SK-N-SH treated with all-trans-retinoic acid at 6 μM for 48 hours (cell line): ENCODE data around the gene SOX5.
"Not testable (repeated sequence)": the region's sequence is repeated elsewhere in the genome, so short reads cannot be mapped to it uniquely, and the experiment has no call there.

Experiments
- GLIS3 ChIP-seq: fragments of 250-450 bp; sonication (Bioruptor Pico); IDR thresholded peaks from 2 replicates; pipeline ENCODE4 v1.5.0; 2020; ENCODE audit warnings: mild to moderate bottlenecking, moderate library complexity
- PATZ1 ChIP-seq: fragments of 250-450 bp; sonication (Bioruptor Pico); IDR thresholded peaks from 2 replicates; pipeline ENCODE4 v1.8.0; 2020; ENCODE audit warnings: mild to moderate bottlenecking, moderate library complexity, borderline replicate concordance
- PPARA ChIP-seq: fragments of 250-450 bp; sonication (Bioruptor Pico); IDR thresholded peaks from 2 replicates; pipeline ENCODE4 v1.5.0; 2020; ENCODE audit warnings: mild to moderate bottlenecking, borderline replicate concordance
- RARB ChIP-seq: fragments of 250-450 bp; sonication (Bioruptor Pico); IDR thresholded peaks from 2 replicates; pipeline ENCODE4 v1.8.0; 2021; ENCODE audit warnings: mild to moderate bottlenecking, moderate library complexity
- ZFP3 ChIP-seq: fragments of 250-450 bp; sonication (Bioruptor Pico); IDR thresholded peaks from 2 replicates; pipeline ENCODE4 v1.5.0; 2020; ENCODE audit warnings: mild to moderate bottlenecking, moderate library complexity
- ZNF565 ChIP-seq: fragments of 450-650 bp; formaldehyde crosslinking; conservative IDR thresholded peaks from 2 replicates; pipeline ENCODE4 v1.5.0; 2020; ENCODE audit warnings: low read depth, mild to moderate bottlenecking, moderate library complexity
- ZNF70 ChIP-seq: fragments of 450-650 bp; formaldehyde crosslinking; IDR thresholded peaks from 2 replicates; pipeline ENCODE4 v1.5.0; 2020; ENCODE audit warnings: mild to moderate bottlenecking, moderate library complexity
- ZNF8 ChIP-seq: fragments of 450-650 bp; formaldehyde crosslinking; IDR thresholded peaks from 2 replicates; pipeline ENCODE4 v1.5.0; 2020; ENCODE audit warnings: mild to moderate bottlenecking, moderate library complexity

DNA sequence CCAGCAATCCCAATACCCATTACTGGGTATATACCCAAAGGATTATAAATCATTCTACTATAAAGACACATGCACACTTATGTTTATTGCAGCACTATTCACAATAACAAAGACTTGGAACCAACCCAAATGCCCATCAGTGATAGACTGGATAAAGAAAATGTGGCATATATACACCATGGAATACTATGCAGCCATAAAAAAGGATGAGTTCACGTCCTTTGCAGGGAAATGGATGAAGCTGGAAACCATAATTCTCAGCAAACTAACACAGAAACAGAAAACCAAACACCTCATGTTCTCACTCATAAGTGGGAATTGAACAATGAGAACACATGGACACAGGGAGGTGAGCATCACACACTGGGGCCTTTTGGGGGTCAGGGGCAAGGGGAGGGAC is 72.9 kb downstream of the SOX5 start:
- not testable (repeated sequence) for TF ChIP-seq RARB (CRISPR knock-in tag); ZNF565 (CRISPR knock-in tag); ZNF70 (CRISPR knock-in tag); ZFP3 (CRISPR knock-in tag); PPARA (CRISPR knock-in tag); PATZ1 (CRISPR knock-in tag); ZNF8; GLIS3 (CRISPR knock-in tag)
